Dedifferentiated amniotic fluid mesenchymal stem cell (primary cell): ENCODE results near the gene RGMA.
A peak's percentile ranks its signal among the peaks of the same experiment; 100 is the strongest.

Source experiments
- DNase-seq: peaks from one replicate; pipeline ENCODE4 v3.0.0-alpha.2; 2016; ENCODE audit errors: extremely low spot score

Gene RGMA

GRCh38 chr15:93017526-93017925 lies 71.5 kb downstream of the RGMA start:
- DNase-seq = peak; percentile 74

GRCh38 chr15:93012786-93013185 lies 76.2 kb downstream of the RGMA start:
- DNase-seq = no peak

- no peak for DNase-seq
Observed at GRCh38 chr15:93007994-93008393, 81.0 kb downstream of the RGMA start.

GRCh38 chr15:93005133-93005532 lies 83.9 kb downstream of the RGMA start:
- DNase-seq = no peak

- no peak for DNase-seq
Observed at GRCh38 chr15:93001881-93002280, 87.1 kb downstream of the RGMA start.

- no peak for DNase-seq
Observed at GRCh38 chr15:93001156-93001555, 87.9 kb downstream of the RGMA start.

- DNase-seq = no peak
Observed at GRCh38 chr15:92997821-92998220, 91.2 kb downstream of the RGMA start.

GRCh38 chr15:92992720-92993119 lies 96.3 kb downstream of the RGMA start:
- DNase-seq = no peak

- no peak for DNase-seq
Observed at GRCh38 chr15:92990031-92990430, 99.0 kb downstream of the RGMA start.

GRCh38 chr15:92989470-92989869 lies 99.5 kb downstream of the RGMA start:
- no peak for DNase-seq
